Medulla oblongata (tissue), 1 donor: ENCODE measurements around the gene CHRM2.

Experiments used
- DNase-seq: peaks from one replicate; pipeline ENCODE4 v3.0.0-alpha.2; 2015; ENCODE audit errors: extremely low spot score

Gene CHRM2

DNA sequence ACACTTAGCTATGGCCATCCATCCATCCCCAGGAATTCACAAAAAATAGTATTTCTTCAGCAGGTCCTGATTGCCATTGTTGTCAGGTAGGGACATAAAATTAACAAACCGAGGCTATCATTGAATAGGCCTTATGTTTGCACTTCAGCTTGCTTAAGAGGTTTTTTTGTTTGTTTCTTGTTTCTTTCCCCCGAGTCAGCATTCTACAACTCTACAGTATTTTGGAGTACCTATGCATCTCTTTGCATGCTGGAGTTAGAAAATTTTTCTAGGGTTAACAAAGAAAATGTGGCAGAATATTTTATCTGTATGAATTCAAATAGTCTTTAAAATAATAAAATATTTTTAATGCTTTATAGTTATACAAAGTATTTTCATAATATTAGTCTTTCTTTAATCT is 26.3 kb downstream of the CHRM2 start:
- DNase-seq = no peak

GRCh38 chr7:136897676-136898075 is 29.2 kb downstream of the CHRM2 start:
- no peak for DNase-seq

DNA sequence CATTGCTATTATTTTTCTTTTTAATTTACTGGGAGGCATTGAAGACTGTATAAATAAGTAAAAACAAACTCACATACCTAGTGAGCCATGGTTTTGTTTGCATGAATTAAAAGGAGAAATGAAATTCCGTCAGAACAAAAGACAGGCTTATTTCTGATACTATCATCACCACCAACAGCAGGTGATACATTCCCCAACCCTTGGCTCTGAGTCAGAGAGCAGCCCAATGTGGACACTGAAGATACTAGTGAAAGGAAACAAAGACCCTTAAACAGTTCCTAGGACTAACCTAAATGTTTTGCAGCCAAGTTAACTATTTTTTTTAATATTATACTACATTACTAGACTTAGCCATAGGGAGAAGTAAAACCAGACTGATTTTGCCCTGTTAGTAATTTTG is 31.6 kb downstream of the CHRM2 start:
- no peak for DNase-seq

DNA sequence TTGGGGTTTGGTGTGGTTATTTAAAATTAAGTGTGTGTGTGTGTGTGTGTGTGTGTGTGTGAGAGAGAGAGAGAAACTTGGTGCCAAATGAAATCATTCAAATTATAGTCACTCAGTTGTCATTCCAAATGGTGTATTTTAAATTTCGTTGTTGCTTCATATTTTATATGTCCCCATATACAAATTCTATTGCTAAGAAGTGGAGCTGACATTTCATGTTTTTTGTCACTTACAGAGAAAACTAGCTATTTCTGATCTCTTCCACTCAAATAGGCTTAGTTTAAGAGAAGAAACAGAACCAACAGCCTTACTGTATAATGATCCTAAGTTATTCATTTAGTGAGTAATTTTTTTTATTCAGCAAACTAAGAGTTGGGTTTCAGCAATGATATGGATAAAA is 42.3 kb downstream of the CHRM2 start:
- DNase-seq = no peak

DNA sequence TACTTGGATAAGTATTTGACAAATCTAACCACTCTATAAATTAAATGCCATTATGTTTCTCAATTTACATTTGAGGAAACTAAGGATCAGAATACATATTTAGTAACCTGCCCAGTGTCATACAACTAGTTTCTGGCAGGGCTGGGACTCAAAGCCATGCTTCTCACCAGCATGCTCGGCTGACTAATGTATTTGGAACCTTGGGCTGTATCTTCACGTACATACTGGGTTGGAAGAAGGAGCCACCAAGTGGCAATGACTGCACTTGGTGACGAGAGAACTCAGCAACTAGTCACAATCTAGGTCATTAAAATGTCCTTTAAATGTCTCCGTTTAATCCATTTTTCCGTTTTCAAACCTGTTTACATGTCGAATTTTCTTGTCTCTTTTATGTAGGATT is 42.9 kb downstream of the CHRM2 start:
- DNase-seq = no peak

- no peak for DNase-seq
Observed at GRCh38 chr7:136912339-136912738, 43.9 kb downstream of the CHRM2 start.

- no peak for DNase-seq
Observed at GRCh38 chr7:136914016-136914415, 45.6 kb downstream of the CHRM2 start.

DNA sequence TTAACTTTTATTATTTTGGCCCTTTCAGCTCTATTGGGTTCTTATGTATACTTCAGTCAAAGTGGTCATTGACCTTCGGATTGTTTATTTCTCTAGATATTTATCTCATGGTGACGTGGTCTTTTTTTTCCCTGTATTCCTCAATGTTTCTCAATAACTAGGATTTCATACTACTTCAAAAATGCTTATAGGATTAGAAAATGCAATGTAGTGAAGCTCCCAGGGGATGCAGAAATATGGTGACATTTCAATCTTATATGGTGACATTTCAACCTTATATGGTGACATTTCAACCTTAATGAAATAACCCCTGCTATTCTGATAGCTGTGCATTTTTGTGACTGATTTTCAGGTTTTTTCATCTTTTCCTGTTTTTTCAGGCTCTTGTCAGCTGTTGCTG is 51.4 kb downstream of the CHRM2 start:
- DNase-seq = no peak

DNA sequence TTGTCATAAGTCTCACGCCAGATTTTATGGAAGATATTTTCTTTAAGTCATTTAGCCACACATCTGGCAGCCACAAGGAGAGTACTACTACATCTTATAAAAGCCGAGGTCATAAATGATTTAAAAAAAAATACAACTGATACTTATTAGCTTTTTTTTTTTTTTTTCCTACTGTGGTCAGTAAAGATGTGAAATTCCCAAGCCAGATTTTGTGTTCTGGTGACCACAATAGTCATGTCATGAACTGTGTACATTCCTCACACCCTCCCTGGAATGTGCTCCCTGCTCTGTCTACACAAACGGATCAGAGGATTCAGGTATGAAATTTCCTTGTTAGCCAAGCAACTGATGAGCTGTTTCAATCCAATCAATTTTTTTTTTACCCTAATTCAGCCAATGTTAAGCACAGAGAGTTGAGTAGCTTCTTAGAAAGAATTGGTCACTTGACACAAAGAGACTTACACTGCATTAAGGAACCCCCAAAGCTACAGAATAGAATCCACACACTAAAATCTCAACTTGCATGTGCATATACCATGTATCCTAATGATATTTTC is 54.7 kb downstream of the CHRM2 start:
- no peak for DNase-seq

DNA sequence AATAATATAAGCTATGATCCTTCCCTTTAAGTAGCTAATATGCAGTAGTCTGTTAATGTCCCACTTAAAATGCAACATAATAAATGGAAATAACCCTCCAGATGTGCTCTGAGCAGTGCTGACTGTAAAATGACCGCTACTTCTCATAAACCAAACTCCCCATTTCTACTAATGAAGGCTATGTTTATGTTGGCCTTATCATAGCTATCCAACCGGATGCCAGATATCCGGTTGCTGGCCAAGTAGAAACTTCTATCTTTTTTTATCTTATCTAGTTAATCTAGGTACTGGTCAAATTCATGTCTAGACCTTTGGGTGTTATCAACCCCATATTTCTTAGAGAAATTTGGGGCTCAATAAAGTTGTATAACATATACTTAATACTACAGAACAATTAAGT is 56.6 kb downstream of the CHRM2 start:
- no peak for DNase-seq

DNA sequence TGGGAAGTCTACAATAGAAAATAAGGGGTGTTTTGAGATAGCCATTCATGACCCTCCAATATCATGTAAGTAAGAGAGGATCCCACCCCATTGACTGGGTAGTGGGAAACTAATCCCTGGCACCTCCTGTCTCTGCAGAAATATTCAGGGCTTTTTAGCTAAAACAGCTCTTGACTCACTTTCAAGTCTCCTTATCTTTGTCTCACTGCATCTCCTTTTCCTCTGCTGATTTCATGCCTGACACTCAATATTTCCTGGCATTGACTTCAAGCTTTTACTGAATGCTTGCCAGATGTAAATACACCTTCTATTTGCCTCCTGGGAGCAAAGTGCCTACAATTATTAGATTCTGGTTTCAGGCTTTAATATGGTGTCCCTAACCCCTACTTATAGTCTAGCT is 57.1 kb downstream of the CHRM2 start:
- no peak for DNase-seq

DNA sequence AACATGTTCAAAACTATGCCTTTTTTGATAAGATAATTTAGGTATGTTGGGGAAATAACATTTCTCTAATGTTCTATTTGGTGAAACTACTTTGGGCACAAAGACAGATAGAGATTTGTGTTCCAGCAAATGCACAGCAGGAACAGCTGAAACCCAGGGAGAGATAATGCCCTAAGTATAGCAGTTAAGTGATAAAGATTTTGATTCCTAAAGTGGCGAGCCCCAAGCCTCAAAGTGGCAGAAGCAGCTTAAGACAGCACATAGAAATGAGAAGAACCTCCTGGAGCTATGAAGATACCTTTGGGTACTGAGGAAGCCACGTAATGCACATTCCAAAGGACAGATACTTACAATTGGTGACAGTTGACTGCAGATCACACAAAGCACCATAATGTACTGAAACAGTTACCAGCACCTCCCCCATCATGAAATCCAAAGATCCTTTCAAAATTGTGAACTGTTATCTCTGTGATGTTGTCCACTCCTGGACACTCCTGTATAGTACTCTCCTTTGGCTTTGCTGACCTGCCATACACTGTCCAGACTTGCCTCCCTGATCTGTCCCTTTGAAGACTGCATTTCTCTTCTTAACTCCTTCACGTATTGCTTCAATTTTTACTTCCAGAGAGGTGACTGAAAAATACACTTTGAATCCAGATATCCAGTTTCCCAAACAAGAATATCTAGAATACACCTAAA is 62.9 kb downstream of the CHRM2 start:
- no peak for DNase-seq

GRCh38 chr7:136937436-136937835 is 69.0 kb downstream of the CHRM2 start:
- DNase-seq = no peak

- no peak for DNase-seq
Observed at GRCh38 chr7:136938476-136938875, 70.0 kb downstream of the CHRM2 start.

GRCh38 chr7:136940122-136940521 is 71.7 kb downstream of the CHRM2 start:
- DNase-seq = no peak

DNA sequence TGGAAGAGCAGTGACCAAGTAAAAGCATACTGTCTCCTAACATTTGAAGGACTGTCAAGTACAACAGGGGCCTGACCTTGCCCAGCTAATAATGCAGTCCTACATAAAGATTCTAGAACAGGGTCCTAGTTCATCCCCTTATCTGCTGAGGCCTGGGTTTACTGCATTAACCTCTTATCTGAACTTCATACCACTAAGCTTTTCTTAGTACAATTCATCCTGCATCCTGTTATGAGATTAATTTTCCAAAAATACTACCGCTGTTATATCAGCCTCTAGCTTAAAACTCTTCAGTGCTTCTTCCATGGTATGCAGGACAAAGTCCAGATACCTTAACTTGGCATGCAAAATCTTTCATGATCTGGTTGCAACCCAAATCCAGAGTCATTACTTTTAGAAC is 72.5 kb downstream of the CHRM2 start:
- no peak for DNase-seq

DNA sequence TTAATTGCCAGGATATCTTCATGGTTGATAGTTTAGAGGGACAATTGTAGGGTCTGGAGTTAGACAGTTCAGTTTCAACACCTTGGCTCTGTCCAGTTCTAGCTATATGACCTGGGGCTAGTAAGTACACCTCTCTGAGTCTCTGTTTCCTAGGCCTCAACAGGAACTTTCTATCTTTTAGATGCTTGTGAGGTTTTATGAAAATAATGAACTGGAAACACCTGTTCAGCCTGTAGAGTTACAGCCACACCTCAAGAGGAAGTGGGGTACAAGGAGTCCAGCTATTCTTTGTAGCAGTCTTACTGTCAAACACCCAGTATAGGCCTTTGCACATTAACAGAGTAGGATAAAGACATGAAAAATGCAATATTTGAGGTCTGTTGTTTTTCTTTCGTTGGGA is 73.4 kb downstream of the CHRM2 start:
- DNase-seq = no peak

GRCh38 chr7:136942401-136942800 is 73.9 kb downstream of the CHRM2 start:
- DNase-seq = no peak

- no peak for DNase-seq
Observed at GRCh38 chr7:136942994-136943393, 74.5 kb downstream of the CHRM2 start.

DNA sequence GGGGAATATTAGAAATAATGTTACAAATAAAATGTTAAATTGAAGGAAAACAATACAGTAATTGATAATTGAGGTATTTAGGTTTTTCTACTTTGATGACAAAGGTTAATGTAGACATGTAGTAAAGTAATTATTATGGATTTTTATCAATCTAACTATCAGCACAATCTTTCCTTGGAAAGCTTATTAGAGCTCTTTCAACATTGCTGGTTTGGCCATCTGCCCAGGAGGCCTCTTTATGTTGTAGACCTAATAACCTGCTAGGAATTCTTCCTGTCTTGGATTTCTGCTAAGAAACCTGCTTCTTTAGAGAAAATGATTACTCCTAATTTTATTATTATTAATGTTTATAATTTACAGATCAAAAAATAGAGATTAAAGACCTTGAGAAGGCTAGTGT is 78.9 kb downstream of the CHRM2 start:
- DNase-seq = no peak

DNA sequence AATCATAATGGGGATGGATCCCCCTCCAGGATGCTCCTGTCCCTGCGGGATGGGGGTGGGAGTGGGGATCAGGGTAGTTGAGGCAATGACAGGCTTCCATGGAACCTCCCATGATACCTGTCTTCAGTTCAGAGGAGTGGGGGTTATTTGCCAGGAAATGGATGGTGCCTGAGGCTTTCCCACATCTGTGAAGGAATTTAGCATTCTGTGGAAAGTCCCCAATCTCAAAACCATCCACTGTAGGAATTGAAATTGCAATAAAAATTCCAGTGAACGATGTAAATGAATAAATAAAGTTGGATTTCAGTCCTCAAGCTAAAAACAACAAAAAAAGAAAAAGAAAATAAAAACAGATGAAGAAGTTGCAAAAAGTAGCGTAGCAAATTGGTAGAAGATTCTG is 81.9 kb downstream of the CHRM2 start:
- no peak for DNase-seq

DNA sequence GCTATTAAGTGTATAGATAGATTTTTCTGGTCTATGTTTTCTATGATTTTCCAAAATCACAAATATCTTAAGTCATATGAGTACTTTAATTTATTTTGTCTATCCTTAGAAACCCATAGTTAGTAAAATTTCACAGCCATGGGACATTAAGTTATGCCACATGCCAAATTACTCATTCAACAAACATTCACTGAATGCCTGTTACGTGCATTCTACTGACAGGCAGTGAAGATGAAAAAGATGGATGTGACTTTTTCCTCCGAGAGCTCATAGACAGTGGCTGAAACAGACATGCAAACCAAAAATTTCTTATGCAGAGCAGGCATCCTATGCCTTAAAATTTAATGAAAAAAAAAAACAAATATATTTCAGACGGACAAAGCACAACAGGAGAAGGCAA is 84.9 kb downstream of the CHRM2 start:
- DNase-seq = no peak

- DNase-seq = no peak
Observed at GRCh38 chr7:136956232-136956631, 87.8 kb downstream of the CHRM2 start.

GRCh38 chr7:136956671-136957070 is 88.2 kb downstream of the CHRM2 start:
- no peak for DNase-seq
